ENCODE data around the gene HTR1B.

Gene HTR1B

DNA sequence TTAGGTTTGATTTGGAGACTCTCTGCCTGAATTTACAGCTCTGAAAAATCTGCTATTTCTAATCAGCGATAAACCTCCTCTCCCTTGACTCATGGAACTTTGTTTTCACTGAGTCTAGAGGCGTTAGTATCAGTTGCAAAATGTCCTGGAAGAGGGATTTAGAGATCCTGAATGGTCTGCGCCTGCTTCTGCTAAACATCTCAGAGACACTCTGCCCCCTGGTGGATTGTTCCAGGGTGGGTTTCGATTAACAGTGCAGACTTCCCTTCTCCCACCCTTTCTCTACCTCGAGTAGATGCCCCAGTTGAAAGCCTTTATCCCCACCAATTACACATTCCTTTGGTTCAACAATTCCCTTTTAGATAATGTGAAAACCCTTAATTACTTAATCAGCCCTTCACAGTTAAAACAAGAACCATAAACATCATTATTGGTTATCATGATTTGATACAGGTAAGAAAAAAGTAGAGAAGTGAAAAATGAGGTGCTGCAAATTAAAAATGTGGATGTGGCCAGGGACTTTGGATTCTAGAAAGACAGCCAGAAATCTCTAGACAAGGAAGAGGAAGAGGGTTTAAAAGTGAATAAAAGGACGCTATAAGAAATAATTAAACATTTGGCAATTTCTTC is 5.5 kb downstream of the HTR1B start:
- no peak overlapping the region for H3K4me3 ChIP-seq (ENCODE audit: low read depth, low read length)
- in situ Hi-C loops (cut with HindIII; ENCODE audit: low sequenced_read_pairs), result no loop called here
- TF ChIP-seq, protein P1, sequence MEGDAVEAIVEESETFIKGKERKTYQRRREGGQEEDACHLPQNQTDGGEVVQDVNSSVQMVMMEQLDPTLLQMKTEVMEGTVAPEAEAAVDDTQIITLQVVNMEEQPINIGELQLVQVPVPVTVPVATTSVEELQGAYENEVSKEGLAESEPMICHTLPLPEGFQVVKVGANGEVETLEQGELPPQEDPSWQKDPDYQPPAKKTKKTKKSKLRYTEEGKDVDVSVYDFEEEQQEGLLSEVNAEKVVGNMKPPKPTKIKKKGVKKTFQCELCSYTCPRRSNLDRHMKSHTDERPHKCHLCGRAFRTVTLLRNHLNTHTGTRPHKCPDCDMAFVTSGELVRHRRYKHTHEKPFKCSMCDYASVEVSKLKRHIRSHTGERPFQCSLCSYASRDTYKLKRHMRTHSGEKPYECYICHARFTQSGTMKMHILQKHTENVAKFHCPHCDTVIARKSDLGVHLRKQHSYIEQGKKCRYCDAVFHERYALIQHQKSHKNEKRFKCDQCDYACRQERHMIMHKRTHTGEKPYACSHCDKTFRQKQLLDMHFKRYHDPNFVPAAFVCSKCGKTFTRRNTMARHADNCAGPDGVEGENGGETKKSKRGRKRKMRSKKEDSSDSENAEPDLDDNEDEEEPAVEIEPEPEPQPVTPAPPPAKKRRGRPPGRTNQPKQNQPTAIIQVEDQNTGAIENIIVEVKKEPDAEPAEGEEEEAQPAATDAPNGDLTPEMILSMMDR (IDR thresholded peaks at IDR 0.05; ENCODE audit: low read depth, low read length, missing control alignments), result peak; percentile 80
- DNase-seq (ENCODE audit: low read depth), result peak; percentile 86

DNA sequence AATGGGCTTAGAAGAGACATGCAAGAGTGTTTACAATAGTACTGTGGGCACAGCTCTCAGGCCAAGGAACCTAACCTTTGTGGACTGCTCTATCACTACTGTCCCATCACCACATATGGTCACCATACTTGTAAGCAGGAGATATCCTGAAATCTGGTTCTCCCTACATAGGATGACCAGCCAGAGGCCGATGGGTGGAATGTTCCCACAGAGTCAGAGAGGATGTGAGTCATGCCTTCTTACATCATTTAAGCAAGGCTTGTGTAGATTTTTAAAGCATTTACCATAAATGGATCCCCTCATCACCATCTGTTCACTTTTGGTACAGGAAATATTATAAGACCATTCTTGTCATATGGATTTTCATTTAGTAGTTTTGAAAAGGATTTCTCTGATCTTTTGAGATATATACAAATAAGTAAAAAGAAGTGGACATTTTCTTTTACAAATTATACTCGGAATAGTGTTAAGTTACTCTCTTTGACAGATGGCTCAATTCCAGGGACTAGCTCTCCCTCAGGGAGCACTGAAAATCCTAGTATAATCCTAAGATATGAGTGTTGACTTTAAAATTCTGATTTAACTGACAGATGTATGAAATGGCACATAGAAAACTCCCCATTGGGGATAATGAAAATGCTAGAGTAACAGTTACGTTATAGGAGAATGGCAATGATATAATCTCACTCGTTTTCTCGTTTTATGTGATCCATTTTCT is 6.6 kb downstream of the HTR1B start:
- in situ Hi-C loops (cut with HindIII; ENCODE audit: low sequenced_read_pairs), result no loop called here
- DNase-seq (ENCODE audit: low read depth), result peak; percentile 89
- TF ChIP-seq, protein P1 (IDR thresholded peaks at IDR 0.05; ENCODE audit: low read depth, low read length, missing control alignments), result no peak
- H3K4me3 ChIP-seq (ENCODE audit: low read depth, low read length), result no peak overlapping the region

DNA sequence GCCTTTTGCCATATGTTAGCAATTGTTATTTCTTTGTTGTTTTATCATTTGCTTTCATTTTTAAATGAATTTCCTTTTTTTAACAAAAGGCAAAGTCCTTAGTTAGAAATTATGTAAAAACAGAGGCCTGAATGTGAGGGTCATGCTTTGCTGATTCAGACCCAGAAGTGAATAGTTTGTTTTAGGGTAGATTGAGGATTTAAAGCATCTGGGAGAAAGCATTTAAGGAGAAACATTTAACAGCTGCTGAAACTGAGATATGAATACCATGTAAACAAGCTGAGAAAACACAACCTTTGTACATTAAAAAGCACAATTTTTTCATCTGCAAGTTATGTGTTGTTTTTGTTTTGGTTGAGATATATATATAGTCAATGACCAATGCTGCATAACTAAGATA is 8.0 kb downstream of the HTR1B start:
- in situ Hi-C loops (cut with HindIII; ENCODE audit: low sequenced_read_pairs), result no loop called here
- TF ChIP-seq, protein P1 (IDR thresholded peaks at IDR 0.05; ENCODE audit: low read depth, low read length, missing control alignments), result no peak
- DNase-seq (ENCODE audit: low read depth), result no peak
- no peak overlapping the region for H3K4me3 ChIP-seq (ENCODE audit: low read depth, low read length)

DNA sequence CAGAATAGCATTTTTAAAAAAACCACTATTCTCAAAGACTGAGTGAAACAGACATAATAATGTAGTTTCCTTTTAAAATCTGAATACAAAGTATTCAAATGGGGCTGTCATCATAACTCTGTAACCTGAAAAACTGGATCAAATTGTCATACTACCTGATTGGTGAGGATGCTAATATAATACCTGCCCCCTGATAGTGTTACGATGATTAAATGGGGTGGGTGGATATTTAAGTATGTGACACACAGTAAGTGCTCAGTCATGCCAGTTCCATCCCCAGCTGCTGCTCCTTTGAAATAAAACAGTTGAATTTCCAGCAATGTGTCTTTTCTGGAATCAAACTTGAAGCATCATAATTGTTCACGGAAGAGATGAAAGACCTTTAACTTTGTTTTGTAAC is 8.9 kb downstream of the HTR1B start:
- in situ Hi-C loops (cut with HindIII; ENCODE audit: low sequenced_read_pairs), result no loop called here
- no peak overlapping the region for H3K4me3 ChIP-seq (ENCODE audit: low read depth, low read length)
- TF ChIP-seq, protein P1 (IDR thresholded peaks at IDR 0.05; ENCODE audit: low read depth, low read length, missing control alignments), result no peak
- no peak for DNase-seq (ENCODE audit: low read depth)

DNA sequence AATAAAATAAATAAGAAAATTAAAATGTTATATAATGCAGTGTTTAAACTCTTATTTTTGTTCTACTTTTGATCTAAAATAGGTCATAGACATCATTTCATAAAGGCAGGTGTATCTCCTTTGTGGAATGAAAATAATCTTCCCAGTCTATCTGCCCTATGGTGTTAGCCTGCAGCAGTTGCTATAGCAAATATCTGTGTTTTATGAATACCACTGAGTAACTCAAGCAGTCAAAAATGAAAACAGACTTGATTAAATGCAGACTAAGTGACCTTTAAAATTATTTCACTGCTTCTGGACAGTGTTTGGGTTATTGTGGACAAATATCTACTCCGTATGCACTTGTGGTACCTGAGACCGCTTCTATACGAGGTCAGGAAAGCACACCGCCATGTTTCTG is 11.8 kb downstream of the HTR1B start:
- TF ChIP-seq, protein P1 (IDR thresholded peaks at IDR 0.05; ENCODE audit: low read depth, low read length, missing control alignments), result no peak
- H3K4me3 ChIP-seq (ENCODE audit: low read depth, low read length), result no peak overlapping the region
- DNase-seq (ENCODE audit: low read depth), result no peak
- in situ Hi-C loops (cut with HindIII; ENCODE audit: low sequenced_read_pairs), result no loop called here

DNA sequence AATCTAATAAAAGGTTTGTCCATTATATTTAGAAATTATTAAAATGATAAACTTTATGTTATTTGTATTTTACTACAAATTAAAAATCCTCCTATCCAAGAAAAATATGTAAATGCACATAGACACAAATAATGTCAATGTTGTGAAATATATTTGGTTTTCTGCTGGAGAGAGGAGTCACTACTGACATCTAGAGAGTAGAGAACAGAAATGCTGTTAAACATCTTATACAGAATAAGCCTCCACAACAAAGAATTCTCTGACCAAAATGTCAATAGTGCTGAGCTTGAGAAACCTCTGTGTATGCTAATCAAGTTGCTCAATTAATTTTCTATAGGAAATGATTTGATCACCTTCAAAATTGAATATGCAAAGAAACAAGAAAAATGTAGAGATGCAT is 12.4 kb downstream of the HTR1B start:
- TF ChIP-seq, protein P1 (IDR thresholded peaks at IDR 0.05; ENCODE audit: low read depth, low read length, missing control alignments), result no peak
- H3K4me3 ChIP-seq (ENCODE audit: low read depth, low read length), result no peak overlapping the region
- DNase-seq (ENCODE audit: low read depth), result no peak
- in situ Hi-C loops (cut with HindIII; ENCODE audit: low sequenced_read_pairs), result no loop called here

All from astrocyte of the cerebellum (primary cell).